HG03565 (cell line): Measurements from ENCODE around the gene SORCS3.

Source experiments
- ATAC-seq: cut with Tn5 transposase; IDR thresholded peaks from one replicate; pipeline ENCODE4 v1.9.1; 2021; ENCODE audit warnings: mild to moderate bottlenecking, moderate library complexity; ENCODE audit not compliant: unreplicated experiment

The SORCS3 gene

DNA sequence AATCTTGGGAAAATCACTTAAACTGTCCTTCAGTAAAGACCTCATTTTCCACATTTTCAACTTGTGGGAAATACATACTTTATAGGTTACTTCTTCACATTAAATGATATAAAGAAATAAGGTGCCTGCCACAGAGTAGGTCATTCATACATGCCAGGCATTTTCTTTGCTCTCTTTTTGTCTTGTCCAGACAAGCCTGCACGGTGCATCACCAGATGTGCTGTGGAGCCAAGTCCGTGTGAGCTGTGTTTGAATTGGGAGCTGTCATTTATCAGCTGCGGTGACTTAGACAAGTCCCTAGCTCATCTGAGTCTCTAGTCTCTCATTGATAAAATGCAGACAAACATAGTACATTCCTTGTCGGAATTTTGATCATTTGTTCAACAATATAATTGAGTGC lies 432.9 kb downstream of the SORCS3 start:
- no peak for ATAC-seq

GRCh38 chr10:105075031-105075430 lies 433.9 kb downstream of the SORCS3 start:
- ATAC-seq: no peak

DNA sequence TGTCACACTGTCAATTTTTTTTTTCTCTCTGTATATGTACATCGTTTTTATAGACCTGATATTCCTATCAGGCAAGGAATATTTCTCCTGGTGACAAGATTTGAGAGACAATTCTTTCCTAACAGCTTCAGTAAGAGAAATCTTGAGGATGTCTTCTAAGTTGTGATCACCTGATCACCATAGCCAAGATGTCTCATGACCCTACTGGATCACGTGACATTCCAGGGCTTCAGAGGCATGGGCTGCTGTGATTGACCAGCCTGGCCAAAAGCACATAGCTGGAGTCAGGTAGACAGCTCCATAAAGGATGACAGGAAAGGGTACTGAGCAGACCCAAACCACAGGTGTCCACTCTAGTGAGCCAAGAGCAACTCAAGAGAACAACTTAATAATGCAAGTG lies 444.9 kb downstream of the SORCS3 start:
- ATAC-seq: no peak

DNA sequence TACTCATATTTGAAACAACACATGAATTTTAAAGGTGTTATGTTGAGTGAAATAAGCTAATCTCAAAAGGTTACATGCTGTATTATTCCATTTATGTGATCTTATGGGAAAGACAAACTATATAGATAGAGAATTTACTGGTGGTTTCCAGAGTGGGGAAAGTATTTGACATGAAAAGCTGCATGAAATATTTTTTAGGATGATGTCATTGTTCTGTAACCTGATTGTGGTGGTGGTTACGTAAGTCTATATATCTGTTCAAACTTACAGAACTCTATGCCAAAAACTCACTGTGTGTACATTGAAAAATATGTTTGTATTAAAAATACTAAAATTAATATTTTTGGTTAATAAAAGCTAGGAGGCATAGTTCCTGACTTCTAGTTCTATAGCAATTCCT lies 453.0 kb downstream of the SORCS3 start:
- no peak for ATAC-seq

GRCh38 chr10:105096316-105096715 lies 455.2 kb downstream of the SORCS3 start:
- ATAC-seq: no peak

DNA sequence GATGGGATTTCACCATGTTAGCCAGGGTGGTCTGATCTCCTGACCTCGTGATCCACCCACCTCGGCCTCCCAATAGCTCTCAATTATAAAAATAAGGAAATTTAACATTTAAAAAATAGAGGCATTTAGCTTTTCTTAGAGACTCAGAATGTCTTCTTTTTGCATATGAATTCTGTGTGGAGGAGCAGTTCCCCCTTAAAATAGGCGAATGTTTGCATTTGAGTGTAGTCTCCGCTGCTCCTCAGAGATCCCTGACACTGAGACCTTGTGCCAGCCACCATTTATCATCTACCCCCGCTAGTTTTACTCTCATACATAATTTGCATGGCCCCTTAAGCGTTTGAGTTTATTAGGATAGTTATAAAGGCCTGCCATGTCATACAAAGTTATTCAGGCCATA lies 461.9 kb downstream of the SORCS3 start:
- no peak for ATAC-seq

- no peak for ATAC-seq
Observed at GRCh38 chr10:105104297-105104696, 463.2 kb downstream of the SORCS3 start.

GRCh38 chr10:105109164-105109563 lies 468.1 kb downstream of the SORCS3 start:
- no peak for ATAC-seq

DNA sequence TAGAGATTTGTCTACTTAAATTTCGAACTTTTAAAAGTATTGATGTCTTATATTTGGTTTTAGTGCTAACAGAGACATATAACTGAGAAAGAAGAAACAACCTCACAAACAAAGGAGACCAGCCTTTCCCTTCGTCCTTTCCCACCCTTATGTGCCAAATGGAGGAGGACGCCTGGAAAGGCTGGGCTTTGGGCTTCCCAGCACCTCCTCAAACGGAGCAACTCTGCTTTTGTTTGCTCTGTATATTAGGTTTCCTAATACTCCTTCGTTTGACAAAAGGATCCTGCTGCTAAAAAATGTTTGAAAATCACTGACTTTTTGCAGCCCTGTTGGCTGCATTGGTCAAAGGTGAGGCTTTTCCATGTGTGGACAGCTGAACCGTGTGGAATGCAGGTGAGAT lies 471.8 kb downstream of the SORCS3 start:
- ATAC-seq: no peak

- no peak for ATAC-seq
Observed at GRCh38 chr10:105113666-105114065, 472.6 kb downstream of the SORCS3 start.

GRCh38 chr10:105121743-105122142 lies 480.7 kb downstream of the SORCS3 start:
- ATAC-seq: no peak

- ATAC-seq: no peak
Observed at GRCh38 chr10:105128111-105128510, 487.0 kb downstream of the SORCS3 start.

DNA sequence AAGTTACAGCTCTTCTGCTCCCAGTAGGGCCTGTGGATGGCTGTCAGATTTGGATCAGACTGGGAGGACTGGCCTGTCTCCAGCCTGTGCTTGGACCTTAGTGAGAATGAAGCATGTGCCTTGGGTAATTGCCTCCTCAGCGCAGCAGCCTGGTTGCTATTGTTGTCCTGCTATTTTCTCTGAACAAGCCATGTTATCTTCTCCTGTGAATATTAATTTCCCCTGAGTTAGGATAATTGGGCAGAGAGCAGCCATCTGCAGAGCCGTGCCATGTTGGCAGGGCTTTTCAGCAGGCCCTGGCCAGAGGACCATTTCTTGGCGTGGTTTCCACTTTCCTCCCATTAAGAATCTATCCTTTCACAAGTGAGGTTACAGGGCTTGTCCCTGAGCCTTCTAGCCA lies 497.3 kb downstream of the SORCS3 start:
- ATAC-seq: no peak

GRCh38 chr10:105139363-105139896 lies 498.3 kb downstream of the SORCS3 start:
- ATAC-seq: no peak

DNA sequence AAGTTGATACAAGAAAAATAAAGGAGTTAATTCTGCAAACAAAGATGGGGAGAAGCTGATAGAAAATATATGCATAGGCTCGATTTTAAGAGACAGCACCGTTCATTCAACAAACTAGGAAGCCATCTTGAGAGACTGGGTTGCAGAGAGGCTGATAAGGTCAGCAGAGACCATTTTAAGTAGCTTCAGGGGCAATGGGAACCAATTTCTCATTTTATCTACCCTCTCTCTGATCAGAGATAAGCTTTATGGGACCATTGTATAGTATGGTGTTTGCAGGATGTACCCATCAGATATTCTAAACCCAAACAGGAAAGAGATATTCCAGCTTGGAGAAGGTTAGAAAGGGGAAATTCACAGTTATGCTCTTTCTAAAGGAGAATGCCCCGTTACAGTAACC lies 499.5 kb downstream of the SORCS3 start:
- no peak for ATAC-seq

- no peak for ATAC-seq
Observed at GRCh38 chr10:105145711-105146110, 504.6 kb downstream of the SORCS3 start.

DNA sequence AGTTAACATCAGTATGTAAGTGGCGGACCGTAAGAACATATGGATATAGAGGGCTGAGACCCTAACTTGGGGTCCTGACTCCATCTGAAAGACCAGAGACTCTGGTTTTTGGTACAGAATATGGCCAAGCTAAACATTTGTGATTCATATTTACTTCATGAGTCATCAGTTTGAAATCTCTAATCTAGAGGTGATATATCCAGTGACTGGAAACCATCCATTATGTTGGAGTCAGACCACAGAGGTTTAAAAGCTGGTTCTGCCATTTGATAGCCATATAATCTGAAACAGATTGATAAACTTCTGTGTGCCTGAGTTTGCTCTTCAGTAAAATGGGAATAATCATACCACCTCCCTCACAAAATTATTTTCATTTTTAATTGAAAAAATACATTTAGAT lies 505.3 kb downstream of the SORCS3 start:
- no peak for ATAC-seq

DNA sequence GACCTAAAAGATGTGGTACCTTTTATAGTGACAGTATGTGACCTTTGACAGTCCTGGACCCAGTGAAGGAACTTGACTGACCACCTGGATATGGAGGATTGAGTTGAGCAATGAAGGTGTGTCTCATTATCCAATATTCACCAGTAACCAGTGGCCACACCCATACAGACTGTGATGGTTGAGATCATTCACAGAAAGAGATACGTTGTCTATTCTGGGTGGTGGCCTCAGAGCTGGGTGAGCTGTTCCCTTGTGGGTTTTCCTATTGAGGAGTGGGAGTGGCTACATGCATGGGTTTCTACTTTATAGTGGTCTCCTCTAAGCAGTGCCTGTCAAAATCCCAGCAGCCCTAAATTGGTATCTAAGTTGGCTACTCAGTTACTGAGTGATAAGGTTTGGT lies 507.4 kb downstream of the SORCS3 start:
- no peak for ATAC-seq

- ATAC-seq: no peak
Observed at GRCh38 chr10:105148921-105149320, 507.8 kb downstream of the SORCS3 start.

DNA sequence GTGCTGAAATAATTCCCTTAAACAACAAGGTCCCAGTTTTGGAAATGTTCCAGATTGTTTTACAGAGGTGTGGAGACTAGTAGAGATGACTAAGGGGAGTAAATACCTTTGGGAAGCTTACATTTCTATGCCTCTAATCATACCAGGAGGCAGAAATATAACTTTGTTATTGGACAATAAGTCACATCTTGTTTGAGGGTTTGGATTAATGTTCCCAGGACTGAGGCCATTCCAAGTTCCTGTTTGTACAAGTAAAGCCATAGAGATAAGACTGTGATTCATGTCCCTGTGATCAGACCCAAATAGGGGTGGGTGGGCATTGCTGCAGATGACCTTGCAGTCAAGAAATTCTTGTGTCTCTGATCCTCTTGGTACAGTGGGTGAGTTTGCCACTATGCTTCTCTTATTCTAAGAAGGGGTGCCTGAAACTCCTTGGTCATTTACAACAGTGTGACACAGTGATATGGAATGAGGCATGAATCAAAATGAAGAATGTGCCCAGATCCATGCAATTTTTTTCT lies 508.3 kb downstream of the SORCS3 start:
- no peak for ATAC-seq

- ATAC-seq: no peak
Observed at GRCh38 chr10:105150259-105150880, 509.3 kb downstream of the SORCS3 start.

- no peak for ATAC-seq
Observed at GRCh38 chr10:105154736-105155135, 513.6 kb downstream of the SORCS3 start.

DNA sequence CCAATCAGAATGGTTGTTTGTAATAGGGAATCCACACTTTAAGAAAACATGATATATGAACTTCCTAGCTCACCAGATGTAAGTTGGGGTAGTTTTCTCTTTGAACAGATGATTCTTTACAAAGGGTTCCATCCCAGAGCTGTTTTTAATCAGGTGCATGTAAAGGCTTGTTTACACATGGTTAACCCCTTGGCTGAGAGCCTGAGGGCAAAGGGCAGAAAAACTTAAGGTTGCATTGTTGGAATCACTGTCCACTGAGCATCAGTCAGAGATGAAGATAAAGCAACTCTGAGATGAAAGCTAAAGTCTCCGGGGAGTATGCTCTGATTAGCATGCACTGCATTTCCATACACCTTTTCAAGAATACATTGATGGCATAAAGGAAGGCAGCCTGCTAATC lies 518.2 kb downstream of the SORCS3 start:
- ATAC-seq: no peak
